SK-N-SH treated with all-trans-retinoic acid at 6 μM for 48 hours (cell line): ENCODE results near the gene SLMAP.

Experiments
- ATAC-seq: fragments of 200-7000 bp; cut with Tn5 transposase; 3 replicates; pipeline ENCODE4 v1.9.1; 2020; ENCODE audit warnings: mild to moderate bottlenecking, moderate library complexity
- BACH2 ChIP-seq: fragments of 250-450 bp; sonication (Bioruptor Pico); IDR thresholded peaks from 2 replicates; pipeline ENCODE4 v1.9.0; 2021; ENCODE audit warnings: mild to moderate bottlenecking, borderline replicate concordance
- GLIS3 ChIP-seq: fragments of 250-450 bp; sonication (Bioruptor Pico); IDR thresholded peaks from 2 replicates; pipeline ENCODE4 v1.5.0; 2020; ENCODE audit warnings: mild to moderate bottlenecking, moderate library complexity
- ISL1 ChIP-seq: fragments of 250-450 bp; sonication (Bioruptor Pico); IDR thresholded peaks from 2 replicates; pipeline ENCODE4 v2.1.2; 2022; ENCODE audit warnings: mild to moderate bottlenecking, moderate library complexity
- PPARA ChIP-seq: fragments of 250-450 bp; sonication (Bioruptor Pico); IDR thresholded peaks from 2 replicates; pipeline ENCODE4 v1.5.0; 2020; ENCODE audit warnings: mild to moderate bottlenecking, borderline replicate concordance
- RARB ChIP-seq: fragments of 250-450 bp; sonication (Bioruptor Pico); IDR thresholded peaks from 2 replicates; pipeline ENCODE4 v1.8.0; 2021; ENCODE audit warnings: mild to moderate bottlenecking, moderate library complexity
- SNAI2 ChIP-seq: fragments of 250-450 bp; sonication (Bioruptor Pico); IDR thresholded peaks from 2 replicates; pipeline ENCODE4 v1.5.0; 2020; ENCODE audit warnings: mild to moderate bottlenecking, moderate library complexity
- TCF4 ChIP-seq: fragments of 250-450 bp; sonication (Bioruptor Pico); IDR thresholded peaks from 2 replicates; pipeline ENCODE4 v1.8.0; 2021; ENCODE audit warnings: mild to moderate bottlenecking, moderate library complexity, borderline replicate concordance
- TOX ChIP-seq: fragments of 250-450 bp; sonication (Bioruptor Pico); IDR thresholded peaks from 2 replicates; pipeline ENCODE4 v1.8.0; 2021; ENCODE audit warnings: mild to moderate bottlenecking, moderate library complexity, borderline replicate concordance
- ZC3H10 ChIP-seq: fragments of 250-450 bp; sonication (Bioruptor Pico); IDR thresholded peaks from 2 replicates; pipeline ENCODE4 v1.5.1; 2021; ENCODE audit warnings: mild to moderate bottlenecking, moderate library complexity
- ZFP3 ChIP-seq: fragments of 250-450 bp; sonication (Bioruptor Pico); IDR thresholded peaks from 2 replicates; pipeline ENCODE4 v1.5.0; 2020; ENCODE audit warnings: mild to moderate bottlenecking, moderate library complexity
- ZNF565 ChIP-seq: fragments of 450-650 bp; formaldehyde crosslinking; conservative IDR thresholded peaks from 2 replicates; pipeline ENCODE4 v1.5.0; 2020; ENCODE audit warnings: low read depth, mild to moderate bottlenecking, moderate library complexity
- ZNF8 ChIP-seq: fragments of 450-650 bp; formaldehyde crosslinking; IDR thresholded peaks from 2 replicates; pipeline ENCODE4 v1.5.0; 2020; ENCODE audit warnings: mild to moderate bottlenecking, moderate library complexity
- TF ChIP-seq, protein P1 (sequence below): fragments of 250-450 bp; sonication (Bioruptor Pico); IDR thresholded peaks from 2 replicates; pipeline ENCODE4 v1.5.1; 2021; ENCODE audit warnings: mild to moderate bottlenecking, moderate library complexity
- TF ChIP-seq, protein P2 (sequence below): fragments of 250-450 bp; sonication (Bioruptor Pico); IDR thresholded peaks from 2 replicates; pipeline ENCODE4 v1.8.0; 2021; ENCODE audit warnings: low read depth, mild to moderate bottlenecking, moderate library complexity, borderline replicate concordance
- TF ChIP-seq, protein P3 (sequence below): fragments of 250-450 bp; sonication (Bioruptor Pico); IDR thresholded peaks from 2 replicates; pipeline ENCODE4 v1.5.0; 2020; ENCODE audit warnings: mild to moderate bottlenecking, moderate library complexity

The SLMAP gene

DNA sequence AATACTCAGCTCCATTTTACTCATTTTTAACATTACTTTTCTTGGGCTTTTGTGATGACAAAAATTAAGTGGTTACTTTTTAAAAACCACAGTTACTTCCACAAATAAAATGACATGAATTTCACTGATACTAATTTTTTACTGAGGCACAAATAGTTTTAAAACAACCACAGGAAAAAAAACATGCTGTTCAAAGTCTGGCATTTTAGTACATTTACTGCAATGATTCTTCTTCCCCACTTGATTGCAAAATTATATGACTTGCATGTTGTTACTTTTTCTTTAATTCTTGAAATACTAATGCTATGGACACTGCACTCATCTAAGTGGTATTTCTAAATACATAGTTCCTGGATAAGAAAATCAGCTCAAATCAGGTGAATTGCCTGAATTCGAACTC, 24.8 kb upstream of the SLMAP start (continued):
- TF ChIP-seq, protein P1, sequence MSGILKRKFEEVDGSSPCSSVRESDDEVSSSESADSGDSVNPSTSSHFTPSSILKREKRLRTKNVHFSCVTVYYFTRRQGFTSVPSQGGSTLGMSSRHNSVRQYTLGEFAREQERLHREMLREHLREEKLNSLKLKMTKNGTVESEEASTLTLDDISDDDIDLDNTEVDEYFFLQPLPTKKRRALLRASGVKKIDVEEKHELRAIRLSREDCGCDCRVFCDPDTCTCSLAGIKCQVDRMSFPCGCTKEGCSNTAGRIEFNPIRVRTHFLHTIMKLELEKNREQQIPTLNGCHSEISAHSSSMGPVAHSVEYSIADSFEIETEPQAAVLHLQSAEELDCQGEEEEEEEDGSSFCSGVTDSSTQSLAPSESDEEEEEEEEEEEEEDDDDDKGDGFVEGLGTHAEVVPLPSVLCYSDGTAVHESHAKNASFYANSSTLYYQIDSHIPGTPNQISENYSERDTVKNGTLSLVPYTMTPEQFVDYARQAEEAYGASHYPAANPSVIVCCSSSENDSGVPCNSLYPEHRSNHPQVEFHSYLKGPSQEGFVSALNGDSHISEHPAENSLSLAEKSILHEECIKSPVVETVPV (CRISPR knock-in tag), result no peak
- TF ChIP-seq, protein P2, sequence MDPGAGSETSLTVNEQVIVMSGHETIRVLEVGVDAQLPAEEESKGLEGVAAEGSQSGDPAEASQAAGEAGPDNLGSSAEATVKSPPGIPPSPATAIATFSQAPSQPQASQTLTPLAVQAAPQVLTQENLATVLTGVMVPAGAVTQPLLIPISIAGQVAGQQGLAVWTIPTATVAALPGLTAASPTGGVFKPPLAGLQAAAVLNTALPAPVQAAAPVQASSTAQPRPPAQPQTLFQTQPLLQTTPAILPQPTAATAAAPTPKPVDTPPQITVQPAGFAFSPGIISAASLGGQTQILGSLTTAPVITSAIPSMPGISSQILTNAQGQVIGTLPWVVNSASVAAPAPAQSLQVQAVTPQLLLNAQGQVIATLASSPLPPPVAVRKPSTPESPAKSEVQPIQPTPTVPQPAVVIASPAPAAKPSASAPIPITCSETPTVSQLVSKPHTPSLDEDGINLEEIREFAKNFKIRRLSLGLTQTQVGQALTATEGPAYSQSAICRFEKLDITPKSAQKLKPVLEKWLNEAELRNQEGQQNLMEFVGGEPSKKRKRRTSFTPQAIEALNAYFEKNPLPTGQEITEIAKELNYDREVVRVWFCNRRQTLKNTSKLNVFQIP (CRISPR knock-in tag), result no peak
- TF ChIP-seq, all 23 proteins: peak for 0

DNA sequence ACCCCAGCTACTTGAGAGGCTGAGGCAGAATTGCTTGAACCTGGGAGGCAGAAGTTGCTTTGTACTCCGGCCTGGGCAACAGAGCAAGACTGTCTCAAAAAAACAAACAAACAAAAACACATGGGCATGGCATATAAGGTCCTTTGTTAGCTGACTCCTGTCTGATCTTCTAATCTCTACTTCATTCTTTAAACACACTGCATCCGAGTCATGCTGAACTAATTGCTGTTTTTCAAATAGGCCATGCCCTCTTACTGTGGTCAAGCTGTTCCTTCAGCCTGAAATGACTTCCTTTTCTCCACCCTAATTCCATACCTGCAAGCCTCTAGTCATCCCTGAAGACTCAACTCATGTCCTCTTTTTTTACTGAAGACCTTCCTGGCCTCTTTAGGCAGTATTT, 22.3 kb upstream of the SLMAP start:
- no peak for TF ChIP-seq ISL1
- TF ChIP-seq ZNF565 (CRISPR knock-in tag), result no peak
- no peak for TF ChIP-seq ZFP3 (CRISPR knock-in tag)
- TF ChIP-seq, protein P3, sequence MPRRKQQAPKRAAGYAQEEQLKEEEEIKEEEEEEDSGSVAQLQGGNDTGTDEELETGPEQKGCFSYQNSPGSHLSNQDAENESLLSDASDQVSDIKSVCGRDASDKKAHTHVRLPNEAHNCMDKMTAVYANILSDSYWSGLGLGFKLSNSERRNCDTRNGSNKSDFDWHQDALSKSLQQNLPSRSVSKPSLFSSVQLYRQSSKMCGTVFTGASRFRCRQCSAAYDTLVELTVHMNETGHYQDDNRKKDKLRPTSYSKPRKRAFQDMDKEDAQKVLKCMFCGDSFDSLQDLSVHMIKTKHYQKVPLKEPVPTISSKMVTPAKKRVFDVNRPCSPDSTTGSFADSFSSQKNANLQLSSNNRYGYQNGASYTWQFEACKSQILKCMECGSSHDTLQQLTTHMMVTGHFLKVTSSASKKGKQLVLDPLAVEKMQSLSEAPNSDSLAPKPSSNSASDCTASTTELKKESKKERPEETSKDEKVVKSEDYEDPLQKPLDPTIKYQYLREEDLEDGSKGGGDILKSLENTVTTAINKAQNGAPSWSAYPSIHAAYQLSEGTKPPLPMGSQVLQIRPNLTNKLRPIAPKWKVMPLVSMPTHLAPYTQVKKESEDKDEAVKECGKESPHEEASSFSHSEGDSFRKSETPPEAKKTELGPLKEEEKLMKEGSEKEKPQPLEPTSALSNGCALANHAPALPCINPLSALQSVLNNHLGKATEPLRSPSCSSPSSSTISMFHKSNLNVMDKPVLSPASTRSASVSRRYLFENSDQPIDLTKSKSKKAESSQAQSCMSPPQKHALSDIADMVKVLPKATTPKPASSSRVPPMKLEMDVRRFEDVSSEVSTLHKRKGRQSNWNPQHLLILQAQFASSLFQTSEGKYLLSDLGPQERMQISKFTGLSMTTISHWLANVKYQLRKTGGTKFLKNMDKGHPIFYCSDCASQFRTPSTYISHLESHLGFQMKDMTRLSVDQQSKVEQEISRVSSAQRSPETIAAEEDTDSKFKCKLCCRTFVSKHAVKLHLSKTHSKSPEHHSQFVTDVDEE (CRISPR knock-in tag), result no peak
- TF ChIP-seq, protein P1 (CRISPR knock-in tag), result no peak
- TF ChIP-seq RARB (CRISPR knock-in tag), result no peak
- no peak for ATAC-seq

DNA sequence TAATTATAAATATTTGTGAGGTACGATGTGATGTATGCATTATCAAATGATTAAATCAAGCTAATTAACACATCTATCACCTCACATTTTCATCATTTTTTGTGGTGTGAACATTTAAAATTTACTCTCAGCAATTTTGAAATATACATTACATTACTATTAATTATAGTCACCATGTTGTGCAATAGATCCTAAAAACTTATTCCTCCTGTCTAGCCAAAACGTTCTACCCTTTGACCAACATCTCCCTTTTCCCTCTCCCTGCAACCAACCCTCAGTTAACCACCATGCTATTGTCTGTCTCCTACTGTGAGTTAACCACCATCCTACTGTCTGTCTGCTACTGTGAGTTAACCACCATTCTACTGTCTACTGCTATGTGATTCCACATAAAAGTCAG, 20.7 kb upstream of the SLMAP start:
- TF ChIP-seq BACH2 (CRISPR knock-in tag) (no peak), TOX (CRISPR knock-in tag) (no peak)
- ATAC-seq, result no peak

DNA sequence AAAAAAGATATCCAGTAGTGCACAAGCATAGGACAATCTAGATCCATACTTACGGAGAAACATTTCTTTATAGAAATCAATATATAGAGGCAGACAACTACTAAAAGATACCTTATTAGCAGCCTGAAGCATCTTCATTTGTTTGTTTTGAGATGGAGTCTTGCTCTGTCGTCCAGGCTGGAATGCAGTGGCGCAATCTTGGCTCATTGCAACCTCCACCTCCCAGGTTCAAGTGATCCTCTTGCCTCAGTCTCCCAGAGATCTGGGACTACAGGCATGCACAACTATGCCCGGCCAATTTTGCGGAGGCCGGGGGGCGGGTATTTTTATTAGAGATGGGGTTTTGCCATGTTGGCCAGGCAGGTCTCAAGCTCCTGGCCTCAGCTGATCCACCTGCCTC, 18.3 kb upstream of the SLMAP start:
- ATAC-seq, result no peak
- TF ChIP-seq ZFP3 (CRISPR knock-in tag) (no peak), ZNF8 (no peak), PPARA (CRISPR knock-in tag) (no peak), GLIS3 (no peak), ZNF565 (CRISPR knock-in tag) (no peak), TCF4 (CRISPR knock-in tag) (no peak), ISL1 (no peak), SNAI2 (CRISPR knock-in tag) (no peak), ZC3H10 (CRISPR knock-in tag) (no peak)
- TF ChIP-seq, protein P3 (CRISPR knock-in tag), result no peak
- TF ChIP-seq, protein P1 (CRISPR knock-in tag), result no peak
